OCI-LY7 (cell line): Measurements from ENCODE around the gene OXSR1.

ENCODE experiments used
- EZH2phosphoT487 ChIP-seq: fragments of 200-600 bp; sonication (generic); IDR thresholded peaks from 2 replicates; pipeline ENCODE4 v1.6.1; 2018; ENCODE audit warnings: low read depth, borderline replicate concordance, mild to moderate bottlenecking, mixed run types, antibody characterized with exemption, low read length, moderate library complexity, mixed read lengths
- TF ChIP-seq, protein P1 (sequence below): fragments of 200-600 bp; sonication (generic); conservative IDR thresholded peaks from 2 replicates; pipeline ENCODE4 v1.5.1; 2014; ENCODE audit warnings: mild to moderate bottlenecking, antibody characterized with exemption, low read length, moderate library complexity, mixed read lengths

GRCh38 chr3:38281895-38282686, 116.8 kb downstream of the OXSR1 start, which contains the start of gene SLC22A14:
- TF ChIP-seq, protein P1, sequence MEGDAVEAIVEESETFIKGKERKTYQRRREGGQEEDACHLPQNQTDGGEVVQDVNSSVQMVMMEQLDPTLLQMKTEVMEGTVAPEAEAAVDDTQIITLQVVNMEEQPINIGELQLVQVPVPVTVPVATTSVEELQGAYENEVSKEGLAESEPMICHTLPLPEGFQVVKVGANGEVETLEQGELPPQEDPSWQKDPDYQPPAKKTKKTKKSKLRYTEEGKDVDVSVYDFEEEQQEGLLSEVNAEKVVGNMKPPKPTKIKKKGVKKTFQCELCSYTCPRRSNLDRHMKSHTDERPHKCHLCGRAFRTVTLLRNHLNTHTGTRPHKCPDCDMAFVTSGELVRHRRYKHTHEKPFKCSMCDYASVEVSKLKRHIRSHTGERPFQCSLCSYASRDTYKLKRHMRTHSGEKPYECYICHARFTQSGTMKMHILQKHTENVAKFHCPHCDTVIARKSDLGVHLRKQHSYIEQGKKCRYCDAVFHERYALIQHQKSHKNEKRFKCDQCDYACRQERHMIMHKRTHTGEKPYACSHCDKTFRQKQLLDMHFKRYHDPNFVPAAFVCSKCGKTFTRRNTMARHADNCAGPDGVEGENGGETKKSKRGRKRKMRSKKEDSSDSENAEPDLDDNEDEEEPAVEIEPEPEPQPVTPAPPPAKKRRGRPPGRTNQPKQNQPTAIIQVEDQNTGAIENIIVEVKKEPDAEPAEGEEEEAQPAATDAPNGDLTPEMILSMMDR, result peak; percentile 60
- TF ChIP-seq EZH2phosphoT487, result no peak
